GM12878 (cell line): Measurements from ENCODE around the gene MTMR6. TPM values are rescaled to one million over a fixed set of nuclear protein-coding genes. Genes with fewer than 3 reads are reported as not detected.

Experiments used
- ATAC-seq: fragments of 200-7000 bp; cut with Tn5 transposase; 3 replicates; pipeline ENCODE4 v1.9.1; 2020; ENCODE audit warnings: mild to moderate bottlenecking, moderate library complexity
- BruUV-seq: library from RNA; stranded (reverse); fragments of 400-500 nt; replicated peaks from 2 replicates; lab custom pipeline; 2021; lab: Mats Ljungman, UMichigan
- CTCF ChIA-PET: fragments of 300-600 bp; sonication (Branson Sonifier 250); formaldehyde crosslinking; extraction: SDS; loops from one replicate; lab custom pipeline; 2021; ENCODE audit warnings: inconsistent platforms; lab: Yijun Ruan, JAX
- POLR2A ChIA-PET: fragments of 350-600 bp; formaldehyde crosslinking; extraction: SDS; loops from one replicate; lab custom pipeline; 2021; ENCODE audit warnings: inconsistent platforms; lab: Charles Lee
- RAD21 ChIA-PET: fragments of 300-600 bp; sonication (Branson Sonifier 250); formaldehyde crosslinking; loops from one replicate; lab custom pipeline; 2023; ENCODE audit warnings: antibody characterized with exemption; ENCODE audit not compliant: unreplicated experiment; lab: Charles Lee
- SMC1A ChIA-PET: fragments of 300-600 bp; sonication (Branson Sonifier 250); formaldehyde crosslinking; loops from one replicate; lab custom pipeline; 2023; ENCODE audit not compliant: unreplicated experiment, uncharacterized antibody; lab: Charles Lee
- DNase-seq: peaks from one replicate; pipeline ENCODE4 v3.0.0-alpha.2; 2011; ENCODE audit warnings: low read depth, low spot score
- FAIRE-seq: peaks from 3 replicates; lab custom pipeline; 2011; peaks lifted over from hg19 to GRCh38; lab: Jason Lieb, UNC
- H2AFZ ChIP-seq: 2 replicates; pipeline ENCODE4 v1.6.0; 2011; ENCODE audit warnings: low read depth, low read length, control low read depth; ENCODE audit not compliant: control insufficient read depth
- H3K27ac ChIP-seq: 2 replicates; pipeline ENCODE4 v1.5.1; 2011; ENCODE audit warnings: control low read depth; ENCODE audit not compliant: control insufficient read depth, insufficient read depth
- H3K27me3 ChIP-seq, 2 experiments: replicated peaks in 1 of 2; 2 replicates each; pipeline versions ENCODE4 v1.6.0 to v1.6.1; 2011; ENCODE audit warnings: low read length in 1 of 2; ENCODE audit not compliant: control insufficient read depth in 2 of 2, insufficient read depth in 2 of 2
- H3K36me3 ChIP-seq, 2 experiments: 2 replicates each; pipeline ENCODE4 v1.5.1; 2011; ENCODE audit warnings: low read length in 1 of 2; ENCODE audit not compliant: control insufficient read depth in 2 of 2, insufficient read depth in 2 of 2
- H3K4me1 ChIP-seq: 2 replicates; pipeline ENCODE4 v1.6.1; 2011; ENCODE audit warnings: mild to moderate bottlenecking, low read length, moderate library complexity, mixed read lengths; ENCODE audit not compliant: control insufficient read depth, insufficient read depth
- H3K4me2 ChIP-seq: 2 replicates; pipeline ENCODE4 v1.6.0; 2011; ENCODE audit warnings: control low read depth; ENCODE audit not compliant: control insufficient read depth, insufficient read depth
- H3K4me3 ChIP-seq: fragments of 200-600 bp; sonication (generic); 2 replicates; pipeline ENCODE4 v1.5.1; 2016
- H3K79me2 ChIP-seq: 2 replicates; pipeline ENCODE4 v1.6.0; 2011; ENCODE audit warnings: low read length; ENCODE audit not compliant: control insufficient read depth, insufficient read depth
- H3K9ac ChIP-seq: 2 replicates; pipeline ENCODE4 v1.8.0; 2011; ENCODE audit warnings: low read length, control low read depth, mixed read lengths; ENCODE audit not compliant: control insufficient read depth, insufficient read depth
- H3K9me3 ChIP-seq: replicated peaks from 3 replicates; pipeline ENCODE4 v1.5.1; 2011; ENCODE audit warnings: mild to moderate bottlenecking, low read length; ENCODE audit not compliant: control insufficient read depth, insufficient read depth
- H4K20me1 ChIP-seq: 2 replicates; pipeline ENCODE4 v1.6.0; 2011; ENCODE audit not compliant: control insufficient read depth, insufficient read depth
- BCLAF1 ChIP-seq: fragments of 450-650 bp; IDR thresholded peaks from 2 replicates; pipeline ENCODE4 v1.6.1; 2017; ENCODE audit warnings: antibody characterized with exemption, mild to moderate bottlenecking, moderate library complexity
- CREB1 ChIP-seq: IDR thresholded peaks from 2 replicates; pipeline ENCODE4 v1.6.1; 2012; ENCODE audit warnings: low read depth, mild to moderate bottlenecking, inconsistent platforms
- DPF2 ChIP-seq: fragments of 450-650 bp; IDR thresholded peaks from 2 replicates; pipeline ENCODE4 v1.6.1; 2017; ENCODE audit warnings: mild to moderate bottlenecking
- ELK1 ChIP-seq: IDR thresholded peaks from 2 replicates; pipeline ENCODE4 v1.6.1; 2012; ENCODE audit warnings: low read depth, low read length, improper control_type of control experiment
- EZH2 ChIP-seq: IDR thresholded peaks from 2 replicates; pipeline ENCODE4 v1.6.1; 2012; ENCODE audit warnings: low read depth, mild to moderate bottlenecking, control low read depth, inconsistent platforms, low read length, borderline replicate concordance; ENCODE audit not compliant: control insufficient read depth
- HDAC6 ChIP-seq: fragments of 200-600 bp; sonication (generic); IDR thresholded peaks from one replicate; pipeline ENCODE4 v1.8.0; 2017; ENCODE audit warnings: antibody characterized with exemption; ENCODE audit not compliant: unreplicated experiment
- NR2C1 ChIP-seq: fragments of 450-650 bp; IDR thresholded peaks from 2 replicates; pipeline ENCODE4 v1.6.1; 2017; ENCODE audit warnings: antibody characterized with exemption, mild to moderate bottlenecking, moderate library complexity
- NR2F1 ChIP-seq: fragments of 450-650 bp; conservative IDR thresholded peaks from 2 replicates; pipeline ENCODE4 v1.6.1; 2017; ENCODE audit warnings: mild to moderate bottlenecking
- NRF1 ChIP-seq: conservative IDR thresholded peaks from 2 replicates; pipeline ENCODE4 v1.6.1; 2011; ENCODE audit warnings: mild to moderate bottlenecking, low read depth, low read length, improper control_type of control experiment
- RAD21 ChIP-seq: IDR thresholded peaks from 2 replicates; pipeline ENCODE4 v1.6.1; 2011; ENCODE audit warnings: mild to moderate bottlenecking, low read depth, low read length, moderate library complexity; ENCODE audit not compliant: insufficient read depth
- TARDBP ChIP-seq: IDR thresholded peaks from 2 replicates; pipeline ENCODE4 v1.6.1; 2016; ENCODE audit warnings: borderline replicate concordance
- WGBS: methylation state at CpG from one replicate; pipeline ENCODE4 v1.1.6; 2016; ENCODE audit warnings: low lambda C conversion rate; ENCODE audit not compliant: insufficient replicate concordance, insufficient coverage; ENCODE audit errors: missing lambda C conversion rate; 5-methylcytosine and 5-hydroxymethylcytosine counted together
- in situ Hi-C: fragments of 300-500 bp; cut with MboI; formaldehyde crosslinking; loops from 9 replicates; pipeline ENCODE4 v1.14.3; 2018; ENCODE audit warnings: mixed read lengths
- intact Hi-C: fragments of 100-400 bp; cut with micrococcal nuclease; formaldehyde crosslinking; loops from one replicate; pipeline ENCODE4 v1.14.2; 2022; ENCODE audit not compliant: unreplicated experiment
- polyA plus RNA-seq, 11 experiments: library from polyadenylated mRNA; depleted of rRNA in 4 of 11; unstranded in 6 of 11; stranded (reverse) in 5 of 11; fragments of >200 nt; fragmentation: Nextera tagmentation in 4 of 11; fragmentation: Illumina TruSeq in 1 of 11; extraction: Ambion mirVana in 4 of 11; extraction: Trizol in 1 of 11; gene quantifications; 1 replicate in 1 of 11; 2 replicates in 10 of 11; pipeline versions ENCODE4 v1.2.1 to v1.2.3, GENCODE V29; 2011 to 2016; ENCODE audit warnings: inconsistent platforms in 2 of 11, missing spikeins in 2 of 11, low read depth in 1 of 11
- total RNA-seq, 4 experiments: library from RNA; depleted of rRNA in 3 of 4; stranded (reverse); fragments of >200 nt in 3 of 4; fragmentation: Illumina TruSeq in 1 of 4; extraction: Trizol in 1 of 4; gene quantifications; 2 replicates each; pipeline versions ENCODE4 v1.2.1 to v1.2.3, GENCODE V29; 2013 to 2021

MTMR6 gene
- total and polyA plus RNA-seq, 10 of the 15 experiments (the other 5 are each of a cell fraction or from before 2014, with no cell fraction given) = 9.8 to 24.2 (median 16.0) TPM

- TF ChIP-seq ELK1 (no peak), CREB1 (no peak)
Measured at GRCh38 chr13:25224151-25224550, 63.1 kb downstream of the MTMR6 start (continued).

DNA sequence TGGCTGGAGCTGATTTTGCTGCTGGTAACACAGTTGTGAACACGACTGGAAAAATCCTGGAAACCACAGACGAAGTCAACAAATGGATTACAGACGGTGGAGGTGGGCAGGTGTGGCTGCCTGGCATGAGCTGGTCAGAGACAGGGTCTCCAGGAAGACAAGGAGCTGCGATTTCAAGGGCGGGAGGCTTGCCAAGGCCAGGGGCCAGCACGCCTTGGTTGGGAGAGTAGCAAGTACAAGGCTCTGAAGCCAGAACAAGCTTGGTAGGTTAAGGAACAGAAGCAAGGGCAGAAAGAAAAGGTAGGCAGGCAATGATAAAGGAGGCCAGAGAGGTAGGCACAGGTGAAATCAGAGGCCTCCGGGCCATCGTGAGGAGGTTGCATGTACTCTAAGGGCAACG is 64.5 kb downstream of the MTMR6 start:
- no peaks in the 10 kb centered on the region for H3K36me3 ChIP-seq
- DNase-seq (no peak), FAIRE-seq (no peak), ATAC-seq (no peak)
- BruUV-seq = no TSS peak
- H3K27ac ChIP-seq = no peak overlapping the region
- TF ChIP-seq NR2C1 = no peak
- TF ChIP-seq ELK1 = no peak
- TF ChIP-seq BCLAF1 = no peak
- TF ChIP-seq HDAC6 = no peak
- TF ChIP-seq TARDBP = no peak
- no peak for TF ChIP-seq NR2F1
- TF ChIP-seq DPF2 = no peak
- TF ChIP-seq EZH2 = no peak
- no peak for TF ChIP-seq RAD21
- no peak for TF ChIP-seq NRF1
- WGBS = 51% methylated on average over 9 of the region's 9 CpGs
- H4K20me1 ChIP-seq = no peaks in the 10 kb centered on the region
- intact Hi-C loops = no loop called here
- no peak overlapping the region for H2AFZ ChIP-seq
- H3K4me2 ChIP-seq = no peak overlapping the region
- ChIA-PET CTCF (interaction anchor here (1.0 kb wide), 1 partner anchor 108 kb away, joined by 3 read pairs; no protein-coding TSS in a partner anchor), POLR2A (no interaction called here), SMC1A (no interaction called here), RAD21 (no interaction called here)
- no peaks in the 10 kb centered on the region for H3K4me1 ChIP-seq
- no peak overlapping the region for H3K9ac ChIP-seq
- in situ Hi-C loops = no loop called here
- H3K4me3 ChIP-seq = no peak overlapping the region
- no peaks in the 10 kb centered on the region for H3K79me2 ChIP-seq
- no peaks in the 10 kb centered on the region for H3K9me3 ChIP-seq
- H3K27me3 ChIP-seq = no peaks in the 10 kb centered on the region
